Measurements from ENCODE around the gene CBLB. TPM values are rescaled to one million over a fixed set of nuclear protein-coding genes. Genes with fewer than 3 reads are reported as not detected.

Gene CBLB
- total RNA-seq, 6 experiments from 2014 or later: 9.4 to 21.4 (median 18.2) TPM

DNA sequence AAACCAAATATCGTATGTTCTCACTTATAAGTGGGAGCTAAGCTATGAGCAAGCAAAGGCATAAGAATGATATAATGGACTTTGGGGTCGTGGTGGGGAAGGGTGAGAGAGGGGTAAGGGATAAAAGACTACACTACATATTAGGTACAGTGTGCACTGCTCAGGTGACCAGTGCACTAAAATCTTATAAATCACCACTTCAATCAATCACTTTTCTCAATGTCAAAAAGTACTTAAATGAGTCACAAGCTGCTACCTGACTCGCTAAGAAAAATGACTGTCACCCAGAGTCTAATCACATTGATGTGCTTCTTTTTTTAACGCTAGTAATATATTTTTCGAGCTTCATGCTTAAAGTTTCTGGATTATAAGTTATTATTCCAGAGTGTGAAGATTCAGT, 95.5 kb downstream of the CBLB start:
- no peaks in the 10 kb centered on the region for H3K4me1 ChIP-seq
- DNase-seq: no peak
- no peak overlapping the region for H3K27ac ChIP-seq
- H3K27me3 ChIP-seq: no peaks in the 10 kb centered on the region
- WGBS (ENCODE audit: insufficient coverage, low coverage, low lambda C conversion rate, missing lambda C conversion rate): 90% methylated on average over 5 of the region's 5 CpGs
- ATAC-seq: no peak
- intact Hi-C loops (cut with DNase I): no loop called here
- TF ChIP-seq POLR2A (IDR thresholded peaks at IDR 0.05): no peak
- TF ChIP-seq, protein P1, sequence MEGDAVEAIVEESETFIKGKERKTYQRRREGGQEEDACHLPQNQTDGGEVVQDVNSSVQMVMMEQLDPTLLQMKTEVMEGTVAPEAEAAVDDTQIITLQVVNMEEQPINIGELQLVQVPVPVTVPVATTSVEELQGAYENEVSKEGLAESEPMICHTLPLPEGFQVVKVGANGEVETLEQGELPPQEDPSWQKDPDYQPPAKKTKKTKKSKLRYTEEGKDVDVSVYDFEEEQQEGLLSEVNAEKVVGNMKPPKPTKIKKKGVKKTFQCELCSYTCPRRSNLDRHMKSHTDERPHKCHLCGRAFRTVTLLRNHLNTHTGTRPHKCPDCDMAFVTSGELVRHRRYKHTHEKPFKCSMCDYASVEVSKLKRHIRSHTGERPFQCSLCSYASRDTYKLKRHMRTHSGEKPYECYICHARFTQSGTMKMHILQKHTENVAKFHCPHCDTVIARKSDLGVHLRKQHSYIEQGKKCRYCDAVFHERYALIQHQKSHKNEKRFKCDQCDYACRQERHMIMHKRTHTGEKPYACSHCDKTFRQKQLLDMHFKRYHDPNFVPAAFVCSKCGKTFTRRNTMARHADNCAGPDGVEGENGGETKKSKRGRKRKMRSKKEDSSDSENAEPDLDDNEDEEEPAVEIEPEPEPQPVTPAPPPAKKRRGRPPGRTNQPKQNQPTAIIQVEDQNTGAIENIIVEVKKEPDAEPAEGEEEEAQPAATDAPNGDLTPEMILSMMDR (IDR thresholded peaks at IDR 0.05): no peak
- no peak overlapping the region for H3K4me3 ChIP-seq
- no peaks in the 10 kb centered on the region for H3K9me3 ChIP-seq
- H3K36me3 ChIP-seq: no peaks in the 10 kb centered on the region

DNA sequence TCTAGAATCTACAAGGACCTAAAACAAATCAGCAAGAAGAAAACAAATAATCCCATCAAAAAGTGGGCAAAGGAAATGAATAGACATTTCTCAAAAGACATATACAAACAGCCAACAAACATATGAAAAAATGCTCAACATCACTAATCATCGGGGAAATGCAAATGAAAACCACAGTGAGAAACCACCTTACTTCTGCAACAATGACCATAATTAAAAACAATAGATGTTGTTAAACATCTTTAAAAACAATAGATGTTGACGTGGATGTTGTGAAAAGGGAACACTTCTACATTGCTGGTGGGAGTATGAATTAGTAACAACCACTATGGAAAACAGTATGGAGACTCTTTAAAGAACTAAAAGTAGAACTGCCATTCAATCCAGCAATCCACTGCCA, 96.2 kb downstream of the CBLB start:
- TF ChIP-seq, protein P1 (IDR thresholded peaks at IDR 0.05): no peak
- TF ChIP-seq POLR2A (IDR thresholded peaks at IDR 0.05): no peak
- WGBS (ENCODE audit: insufficient coverage, low coverage, low lambda C conversion rate, missing lambda C conversion rate): 92% methylated on average over 2 of the region's 2 CpGs
- Histone ChIP-seq H3K4me1 (no peaks in the 10 kb centered on the region), H3K27me3 (no peaks in the 10 kb centered on the region), H3K36me3 (no peaks in the 10 kb centered on the region), H3K4me3 (no peak overlapping the region), H3K27ac (no peak overlapping the region), H3K9me3 (no peaks in the 10 kb centered on the region)
- intact Hi-C loops (cut with DNase I): no loop called here
- ATAC-seq: no peak
- DNase-seq: no peak

DNA sequence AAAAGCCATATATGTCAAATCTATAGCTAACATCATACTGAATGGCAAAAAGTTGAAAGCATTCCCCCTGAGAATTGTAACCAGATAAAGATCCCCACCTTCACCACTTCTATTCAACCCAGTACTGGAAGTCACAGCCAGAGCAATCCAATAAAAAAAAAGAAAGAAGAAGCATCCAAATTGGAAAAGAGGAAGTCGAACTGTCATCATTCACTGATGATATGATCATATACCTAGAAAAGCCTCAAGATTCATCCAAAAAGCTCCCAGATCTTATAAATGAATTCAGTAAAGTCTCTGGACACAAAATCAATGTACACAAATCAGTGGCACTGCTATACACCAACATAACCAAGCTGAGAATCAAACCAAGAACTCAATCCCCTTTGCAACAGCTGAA, 97.4 kb downstream of the CBLB start:
- H3K27me3 ChIP-seq: no peaks in the 10 kb centered on the region
- no peak for DNase-seq
- intact Hi-C loops (cut with DNase I): no loop called here
- H3K27ac ChIP-seq: no peak overlapping the region
- WGBS (ENCODE audit: insufficient coverage, low coverage, low lambda C conversion rate, missing lambda C conversion rate): 87% methylated on average over 1 of the region's 1 CpG
- no peaks in the 10 kb centered on the region for H3K36me3 ChIP-seq
- TF ChIP-seq, protein P1 (IDR thresholded peaks at IDR 0.05): no peak
- TF ChIP-seq POLR2A (IDR thresholded peaks at IDR 0.05): no peak
- ATAC-seq: no peak
- H3K9me3 ChIP-seq: no peaks in the 10 kb centered on the region
- no peaks in the 10 kb centered on the region for H3K4me1 ChIP-seq
- no peak overlapping the region for H3K4me3 ChIP-seq

- no peaks in the 10 kb centered on the region for H3K4me1 ChIP-seq
- no peak for ATAC-seq
- H3K27ac ChIP-seq: no peak overlapping the region
- 91% methylated on average over 4 of the region's 4 CpGs for WGBS (ENCODE audit: insufficient coverage, low coverage, low lambda C conversion rate, missing lambda C conversion rate)
- no peaks in the 10 kb centered on the region for H3K27me3 ChIP-seq
- intact Hi-C loops (cut with DNase I): no loop called here
- TF ChIP-seq, protein P1 (IDR thresholded peaks at IDR 0.05): no peak
- no peak for TF ChIP-seq POLR2A (IDR thresholded peaks at IDR 0.05)
- no peak for DNase-seq
- no peaks in the 10 kb centered on the region for H3K36me3 ChIP-seq
- H3K4me3 ChIP-seq: no peak overlapping the region
- no peaks in the 10 kb centered on the region for H3K9me3 ChIP-seq
These were observed 98.4 kb downstream of the CBLB start for GRCh38 chr3:105770410-105770809.

DNA sequence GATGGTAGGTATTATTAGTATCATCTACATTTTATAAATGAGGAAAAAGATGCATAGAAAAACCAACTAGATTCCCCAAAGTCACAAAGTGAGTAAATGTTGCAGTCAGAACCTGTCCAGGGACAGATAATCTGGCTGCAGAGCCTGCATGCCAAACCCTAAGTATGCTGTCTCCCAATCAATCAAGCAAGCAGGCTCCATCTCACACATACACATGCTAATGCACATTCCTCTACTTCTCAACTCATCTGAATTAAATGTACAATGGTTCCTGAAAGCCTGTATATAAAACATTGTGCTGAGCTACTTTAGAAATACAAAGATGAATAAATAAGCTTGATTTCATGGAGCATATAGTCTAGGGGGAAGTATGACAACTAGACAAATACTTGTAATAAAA, 101.0 kb downstream of the CBLB start:
- TF ChIP-seq, protein P1 (IDR thresholded peaks at IDR 0.05): no peak
- no peak for TF ChIP-seq POLR2A (IDR thresholded peaks at IDR 0.05)
- no peaks in the 10 kb centered on the region for H3K4me1 ChIP-seq

More for the DNA sequence above, 101.0 kb downstream of the CBLB start:
- Histone ChIP-seq H3K36me3 (no peaks in the 10 kb centered on the region), H3K4me3 (no peak overlapping the region), H3K27me3 (no peaks in the 10 kb centered on the region), H3K27ac (no peak overlapping the region), H3K9me3 (no peaks in the 10 kb centered on the region)
- ATAC-seq (no peak), DNase-seq (no peak)
- intact Hi-C loops (cut with DNase I): no loop called here

Data from right lobe of liver (tissue), 6 donors.